Measurements from ENCODE around the gene HOXB3. TPM values are rescaled to one million over a fixed set of nuclear protein-coding genes. Genes with fewer than 3 reads are reported as not detected.

Gene HOXB3
- total RNA-seq, 4 donors from 2014 or later: 10.8 to 34.9 (median 28.7) TPM

DNA sequence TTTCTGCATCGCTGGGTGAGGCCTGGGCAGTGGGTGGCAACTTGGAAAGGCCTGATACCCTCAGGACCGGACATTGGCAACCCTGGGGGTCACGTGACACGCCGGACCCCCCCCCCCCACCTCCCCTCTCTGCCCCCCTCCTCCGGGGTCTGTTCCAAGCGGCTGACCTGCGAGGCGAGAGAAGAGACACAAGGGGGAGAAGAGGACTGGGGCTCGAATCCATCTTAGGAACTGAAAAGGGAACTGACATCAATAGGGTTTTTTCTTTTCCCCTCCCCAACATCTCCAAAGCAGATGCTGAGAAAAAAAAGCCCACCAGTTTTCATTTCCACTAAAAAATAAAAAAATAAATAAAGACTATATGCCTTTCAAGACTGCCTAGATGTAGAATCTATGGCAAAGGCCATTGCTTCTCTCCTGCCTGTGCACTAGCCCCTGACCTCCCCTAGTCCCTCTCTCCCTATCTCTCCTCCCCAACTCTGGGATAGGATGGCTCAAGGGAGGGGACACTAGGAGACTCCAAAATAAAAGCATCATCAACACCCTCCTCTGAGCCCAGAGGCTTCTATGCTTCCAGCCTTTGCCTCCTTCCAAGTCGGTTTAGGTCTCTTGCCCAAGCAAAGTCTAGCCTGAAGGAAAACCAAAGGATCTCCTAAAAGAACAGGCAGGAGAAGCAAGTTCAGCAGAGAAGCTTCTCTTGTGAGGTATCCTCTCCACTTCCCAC lies 37.4 kb downstream of the HOXB3 start:
- H3K4me1 ChIP-seq: peaks cover 33 to 97% (median 97%) of the 10 kb centered on the region in 4 donors
- H3K27ac ChIP-seq (replicated peaks in 1 of 4): peak overlapping the region; percentile 91 to 97 (median 96)
- DNase-seq (ENCODE audit: extremely low spot score): no peak
- intact Hi-C loops (cut with DNase I): no loop called here
- H3K27me3 ChIP-seq: no peaks in the 10 kb centered on the region
- peak overlapping the region; percentile 40 to 64 (median 56) for H3K4me3 ChIP-seq
- WGBS: 24% methylated on average over 11 of the region's 11 CpGs
- H3K9me3 ChIP-seq: no peaks in the 10 kb centered on the region
- TF ChIP-seq, protein P1, sequence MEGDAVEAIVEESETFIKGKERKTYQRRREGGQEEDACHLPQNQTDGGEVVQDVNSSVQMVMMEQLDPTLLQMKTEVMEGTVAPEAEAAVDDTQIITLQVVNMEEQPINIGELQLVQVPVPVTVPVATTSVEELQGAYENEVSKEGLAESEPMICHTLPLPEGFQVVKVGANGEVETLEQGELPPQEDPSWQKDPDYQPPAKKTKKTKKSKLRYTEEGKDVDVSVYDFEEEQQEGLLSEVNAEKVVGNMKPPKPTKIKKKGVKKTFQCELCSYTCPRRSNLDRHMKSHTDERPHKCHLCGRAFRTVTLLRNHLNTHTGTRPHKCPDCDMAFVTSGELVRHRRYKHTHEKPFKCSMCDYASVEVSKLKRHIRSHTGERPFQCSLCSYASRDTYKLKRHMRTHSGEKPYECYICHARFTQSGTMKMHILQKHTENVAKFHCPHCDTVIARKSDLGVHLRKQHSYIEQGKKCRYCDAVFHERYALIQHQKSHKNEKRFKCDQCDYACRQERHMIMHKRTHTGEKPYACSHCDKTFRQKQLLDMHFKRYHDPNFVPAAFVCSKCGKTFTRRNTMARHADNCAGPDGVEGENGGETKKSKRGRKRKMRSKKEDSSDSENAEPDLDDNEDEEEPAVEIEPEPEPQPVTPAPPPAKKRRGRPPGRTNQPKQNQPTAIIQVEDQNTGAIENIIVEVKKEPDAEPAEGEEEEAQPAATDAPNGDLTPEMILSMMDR (IDR thresholded peaks at IDR 0.05): no peak
- TF ChIP-seq POLR2AphosphoS5 (IDR thresholded peaks at IDR 0.05) (peak; percentile 21 to 85), EP300 (IDR thresholded peaks at IDR 0.05) (no peak), POLR2A (IDR thresholded peaks at IDR 0.05; ENCODE audit: low read depth) (no peak)
- peaks cover 4 to 29% (median 23%) of the 10 kb centered on the region in 4 donors for H3K36me3 ChIP-seq

DNA sequence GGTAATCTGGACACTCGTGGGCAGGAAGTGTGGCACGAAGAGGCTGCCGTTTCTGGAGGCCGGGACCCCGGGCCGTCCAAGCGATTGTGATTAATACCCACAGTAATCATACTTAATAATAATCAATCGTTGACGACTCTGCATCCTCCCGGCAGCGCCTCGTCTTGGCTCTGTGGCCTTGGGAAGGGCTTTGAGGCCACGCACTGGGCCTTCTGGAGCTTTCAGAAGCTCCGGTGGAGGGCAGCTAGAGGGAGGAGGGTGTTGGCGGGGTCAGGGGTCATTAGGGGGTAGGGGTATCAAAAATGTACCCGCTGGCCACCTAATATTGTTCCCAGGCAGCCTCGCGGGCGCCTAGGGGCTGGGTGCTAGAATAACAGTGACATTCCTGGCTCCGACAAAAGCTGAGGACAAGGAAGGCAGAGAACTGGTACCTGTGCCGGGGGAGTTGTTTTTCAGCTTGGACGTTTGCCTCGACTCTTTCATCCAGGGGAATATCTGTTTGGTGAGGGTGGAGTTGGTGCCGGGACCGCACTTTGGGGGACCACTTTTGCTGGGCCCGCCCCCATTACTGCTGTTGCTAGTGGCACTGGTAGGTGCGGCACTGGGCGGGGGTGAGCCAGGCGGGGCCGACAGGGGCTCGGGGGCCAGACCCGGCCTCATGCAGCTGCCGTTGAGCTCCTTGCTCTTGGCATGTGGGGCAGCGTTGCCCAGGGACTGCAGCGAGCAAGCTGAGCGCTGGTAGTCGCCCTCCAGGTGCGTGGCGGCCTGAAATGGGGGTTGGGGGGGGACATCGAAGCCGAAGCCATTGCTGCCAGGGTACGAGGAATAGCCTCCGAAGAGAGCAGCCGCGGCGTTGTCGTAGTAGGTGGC lies 38.2 kb downstream of the HOXB3 start:
- 63% methylated on average over 39 of the region's 47 CpGs for WGBS
- TF ChIP-seq POLR2A (IDR thresholded peaks at IDR 0.05; ENCODE audit: low read depth) (no peak), EP300 (IDR thresholded peaks at IDR 0.05) (no peak), POLR2AphosphoS5 (IDR thresholded peaks at IDR 0.05) (no peak)
- TF ChIP-seq, protein P1 (IDR thresholded peaks at IDR 0.05): no peak
- Histone ChIP-seq H3K4me3 (peak overlapping the region; percentile 36 to 57 (median 40)), H3K36me3 (peaks cover 4 to 29% (median 23%) of the 10 kb centered on the region in 4 donors), H3K27me3 (no peaks in the 10 kb centered on the region), H3K27ac (replicated peaks in 1 of 4) (peak overlapping the region; percentile 91 to 97 (median 96)), H3K4me1 (peaks cover 33 to 97% (median 97%) of the 10 kb centered on the region in 4 donors), H3K9me3 (no peaks in the 10 kb centered on the region)
- no peak for DNase-seq (ENCODE audit: extremely low spot score)
- intact Hi-C loops (cut with DNase I): no loop called here

DNA sequence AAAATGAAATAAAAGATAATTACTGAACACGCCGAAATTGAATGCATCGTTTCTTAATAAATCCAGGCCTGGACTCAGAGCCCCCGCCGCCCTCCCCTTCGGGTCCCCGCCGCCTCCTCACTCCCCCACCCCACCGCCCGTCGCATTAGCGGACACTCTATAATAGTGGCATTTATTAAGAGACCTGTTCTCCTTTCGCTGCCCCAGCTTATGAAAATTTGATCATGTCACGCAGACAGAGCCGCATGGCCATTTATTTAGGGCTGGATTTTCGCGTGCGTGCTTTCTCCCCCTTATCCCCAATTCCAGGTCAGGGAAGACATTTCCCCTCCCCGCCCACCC lies 38.9 kb downstream of the HOXB3 start:
- no peak for TF ChIP-seq POLR2AphosphoS5 (IDR thresholded peaks at IDR 0.05)
- TF ChIP-seq EP300 (IDR thresholded peaks at IDR 0.05): no peak
- no peak for TF ChIP-seq POLR2A (IDR thresholded peaks at IDR 0.05; ENCODE audit: low read depth)
- TF ChIP-seq, protein P1 (IDR thresholded peaks at IDR 0.05): no peak
- H3K4me3 ChIP-seq: peak overlapping the region; percentile 36 to 57 (median 40)
- no peaks in the 10 kb centered on the region for H3K27me3 ChIP-seq

DNA sequence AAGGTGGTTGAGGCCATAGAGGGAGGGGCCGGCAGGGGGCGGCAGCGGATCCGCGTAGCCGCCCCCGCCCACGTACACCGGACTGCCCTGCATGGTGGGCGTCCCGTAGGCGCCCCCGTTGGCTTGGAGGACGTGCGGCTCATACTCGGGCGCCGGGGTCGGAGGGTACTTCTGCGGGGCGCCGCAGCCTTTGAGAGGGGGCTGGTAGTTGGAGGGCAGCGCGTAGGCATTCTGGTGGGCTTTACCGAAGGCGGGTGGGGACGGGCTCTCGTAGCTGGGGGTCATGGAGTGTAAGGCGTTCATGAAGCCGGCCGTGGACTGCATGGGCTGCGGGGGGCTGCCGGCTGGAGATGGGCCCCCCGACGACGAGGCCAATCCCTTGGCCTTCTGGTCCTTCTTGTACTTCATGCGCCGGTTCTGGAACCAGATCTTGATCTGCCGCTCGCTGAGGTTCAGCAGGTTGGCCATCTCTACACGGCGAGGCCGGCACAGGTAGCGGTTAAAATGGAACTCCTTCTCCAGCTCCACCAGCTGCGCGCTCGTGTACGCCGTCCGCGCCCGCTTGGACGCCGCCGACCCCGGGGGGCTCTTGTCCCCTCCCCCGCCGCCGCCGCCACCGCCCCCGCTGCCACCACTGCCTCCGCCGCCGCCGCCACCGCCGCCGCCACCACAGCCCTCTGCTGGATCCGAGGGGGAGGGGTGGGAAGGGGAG lies 39.4 kb downstream of the HOXB3 start:
- Histone ChIP-seq H3K36me3 (peaks cover 4 to 29% (median 23%) of the 10 kb centered on the region in 4 donors), H3K9me3 (no peaks in the 10 kb centered on the region), H3K27me3 (no peaks in the 10 kb centered on the region), H3K4me1 (peaks cover 32 to 97% (median 97%) of the 10 kb centered on the region in 4 donors), H3K27ac (replicated peaks in 1 of 4) (peak overlapping the region; percentile 91 to 97 (median 96)), H3K4me3 (peak overlapping the region; percentile 36 to 57 (median 40))
- intact Hi-C loops (cut with DNase I): no loop called here
- TF ChIP-seq, protein P1 (IDR thresholded peaks at IDR 0.05): peak in 1 of 3 experiments; percentile 29
- TF ChIP-seq POLR2AphosphoS5 (IDR thresholded peaks at IDR 0.05): no peak
- 67% methylated on average over 61 of the region's 70 CpGs for WGBS
- DNase-seq (ENCODE audit: extremely low spot score): no peak

More for the DNA sequence above, 38.9 kb downstream of the HOXB3 start:
- H3K27ac ChIP-seq (replicated peaks in 1 of 4): peak overlapping the region; percentile 91 to 97 (median 96)
- peaks cover 4 to 29% (median 23%) of the 10 kb centered on the region in 4 donors for H3K36me3 ChIP-seq
- DNase-seq (ENCODE audit: extremely low spot score): no peak
- no peaks in the 10 kb centered on the region for H3K9me3 ChIP-seq
- WGBS: 74% methylated on average over 19 of the region's 19 CpGs
- intact Hi-C loops (cut with DNase I): no loop called here
- peaks cover 31 to 97% (median 97%) of the 10 kb centered on the region in 4 donors for H3K4me1 ChIP-seq
